ENCODE results near the gene TRIAP1.

DNA sequence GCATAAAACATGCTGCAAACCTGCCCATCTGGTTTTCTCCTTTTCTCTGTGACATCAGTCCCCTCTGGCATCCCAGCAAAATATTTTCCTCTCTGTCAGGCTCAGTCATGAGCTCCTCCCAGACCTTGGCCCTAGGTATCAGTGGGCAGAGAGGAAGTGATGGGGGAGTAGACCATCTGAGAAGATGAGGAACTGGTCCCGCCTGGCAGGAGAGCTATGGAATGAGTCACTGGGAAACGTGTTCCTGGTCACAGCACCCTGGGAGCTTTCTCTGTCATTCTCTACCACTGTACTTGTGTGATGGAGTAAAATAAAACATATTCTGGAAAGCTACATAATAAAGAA, 28.4 kb upstream of the TRIAP1 start:
- TF ChIP-seq, protein P1, sequence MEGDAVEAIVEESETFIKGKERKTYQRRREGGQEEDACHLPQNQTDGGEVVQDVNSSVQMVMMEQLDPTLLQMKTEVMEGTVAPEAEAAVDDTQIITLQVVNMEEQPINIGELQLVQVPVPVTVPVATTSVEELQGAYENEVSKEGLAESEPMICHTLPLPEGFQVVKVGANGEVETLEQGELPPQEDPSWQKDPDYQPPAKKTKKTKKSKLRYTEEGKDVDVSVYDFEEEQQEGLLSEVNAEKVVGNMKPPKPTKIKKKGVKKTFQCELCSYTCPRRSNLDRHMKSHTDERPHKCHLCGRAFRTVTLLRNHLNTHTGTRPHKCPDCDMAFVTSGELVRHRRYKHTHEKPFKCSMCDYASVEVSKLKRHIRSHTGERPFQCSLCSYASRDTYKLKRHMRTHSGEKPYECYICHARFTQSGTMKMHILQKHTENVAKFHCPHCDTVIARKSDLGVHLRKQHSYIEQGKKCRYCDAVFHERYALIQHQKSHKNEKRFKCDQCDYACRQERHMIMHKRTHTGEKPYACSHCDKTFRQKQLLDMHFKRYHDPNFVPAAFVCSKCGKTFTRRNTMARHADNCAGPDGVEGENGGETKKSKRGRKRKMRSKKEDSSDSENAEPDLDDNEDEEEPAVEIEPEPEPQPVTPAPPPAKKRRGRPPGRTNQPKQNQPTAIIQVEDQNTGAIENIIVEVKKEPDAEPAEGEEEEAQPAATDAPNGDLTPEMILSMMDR (IDR thresholded peaks at IDR 0.05), result no peak
- TF ChIP-seq ZFX (IDR thresholded peaks at IDR 0.05; ENCODE audit: borderline replicate concordance), result no peak

Data from 22Rv1 (cell line).